HG03025 (cell line): ENCODE results near the gene SEZ6L2.
"Not testable (repeated sequence)": the region's sequence is repeated elsewhere in the genome, so short reads cannot be mapped to it uniquely, and the experiment has no call there.

Source experiments
- ATAC-seq: cut with Tn5 transposase; IDR thresholded peaks from one replicate; pipeline ENCODE4 v1.9.1; 2021; ENCODE audit warnings: mild to moderate bottlenecking, moderate library complexity; ENCODE audit not compliant: unreplicated experiment, low FRiP score

Gene SEZ6L2

DNA sequence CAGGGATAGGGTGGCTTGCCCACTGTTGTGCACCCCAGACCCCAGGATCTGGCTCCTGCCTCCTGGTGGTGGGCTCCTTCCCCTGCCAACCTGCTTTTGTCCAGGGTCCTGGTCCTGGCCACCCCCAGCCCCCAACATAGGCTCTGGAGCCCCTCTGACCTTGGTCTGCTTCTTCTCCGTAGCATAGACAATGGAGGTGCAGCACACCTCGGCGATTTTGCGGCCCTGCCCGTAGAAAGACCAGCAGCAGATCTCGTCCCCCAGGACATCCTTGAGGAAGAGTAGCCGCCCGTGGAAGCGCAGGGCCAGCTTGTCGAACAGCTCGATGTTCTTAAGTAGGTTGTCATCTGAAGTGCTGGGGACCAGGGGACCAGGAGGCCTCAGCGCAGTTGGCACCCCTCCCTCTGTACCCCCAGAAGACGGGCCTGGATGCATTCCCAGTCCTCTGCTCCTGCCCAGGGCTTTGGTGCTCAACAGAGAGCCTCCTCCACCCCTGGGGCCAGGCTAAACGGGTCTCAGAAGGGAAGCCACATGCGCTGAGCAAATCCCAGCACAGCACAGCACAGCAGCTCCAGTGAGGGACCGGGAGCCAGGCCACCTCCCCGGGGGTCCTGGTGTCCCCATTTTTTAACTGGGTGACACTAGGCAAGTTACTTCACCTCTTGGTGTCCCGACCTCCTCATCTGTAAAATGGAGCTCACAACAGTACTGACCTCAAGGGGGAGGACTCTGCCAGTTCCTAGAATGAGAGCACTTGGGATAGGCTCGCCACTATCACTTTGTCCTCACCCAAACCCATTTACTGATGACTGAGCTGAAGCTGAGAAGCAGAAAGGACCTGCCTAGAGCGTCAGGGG lies 11.7 kb upstream of the SEZ6L2 start:
- ATAC-seq: no peak

DNA sequence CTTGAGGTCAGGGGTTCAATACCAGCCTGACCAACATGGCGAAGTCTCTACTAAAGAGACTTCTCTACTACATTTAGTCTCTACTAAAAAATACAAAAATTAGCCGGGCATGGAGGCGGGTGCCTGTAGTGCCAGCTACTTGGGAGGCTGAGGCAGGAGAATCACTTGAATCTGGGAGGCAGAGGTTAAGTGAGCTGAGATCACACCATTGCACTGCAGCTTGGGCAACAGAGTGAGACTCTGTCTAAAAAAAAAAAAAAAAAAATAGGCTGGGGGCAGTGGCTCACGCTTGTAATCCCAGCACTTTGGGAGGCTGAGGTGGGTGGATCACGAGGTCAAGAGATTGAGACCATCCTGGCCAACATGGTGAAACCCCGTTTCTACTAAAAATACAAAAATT lies 10.5 kb upstream of the SEZ6L2 start:
- not testable (repeated sequence) for ATAC-seq

- no peak for ATAC-seq
These were observed 10.0 kb upstream of the SEZ6L2 start for GRCh38 chr16:29909391-29909790.

GRCh38 chr16:29908719-29909220 lies 9.4 kb upstream of the SEZ6L2 start:
- no peak for ATAC-seq

- ATAC-seq: no peak
These were observed 8.6 kb upstream of the SEZ6L2 start for GRCh38 chr16:29907973-29908372.

GRCh38 chr16:29906520-29907244 lies 7.3 kb upstream of the SEZ6L2 start:
- no peak for ATAC-seq

DNA sequence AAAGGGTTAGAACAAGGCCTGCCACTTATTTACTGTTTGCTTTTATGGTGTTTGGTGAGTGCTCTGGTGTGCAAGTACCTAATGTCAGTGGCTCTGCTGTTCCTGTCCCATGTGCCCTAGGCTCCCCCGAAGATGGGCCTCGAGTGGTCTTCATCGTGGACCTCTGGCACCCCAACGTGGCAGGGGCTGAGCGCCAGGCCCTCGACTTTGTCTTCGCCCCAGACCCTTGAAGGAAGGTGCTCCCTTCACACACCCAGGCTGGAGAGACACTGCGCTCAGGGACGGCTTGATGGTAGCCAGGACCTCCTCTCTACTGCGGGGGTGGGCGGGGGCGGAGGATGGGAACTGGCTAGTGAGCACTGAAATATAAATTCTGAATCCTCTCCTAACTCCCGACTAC lies 6.3 kb upstream of the SEZ6L2 start:
- ATAC-seq: no peak

DNA sequence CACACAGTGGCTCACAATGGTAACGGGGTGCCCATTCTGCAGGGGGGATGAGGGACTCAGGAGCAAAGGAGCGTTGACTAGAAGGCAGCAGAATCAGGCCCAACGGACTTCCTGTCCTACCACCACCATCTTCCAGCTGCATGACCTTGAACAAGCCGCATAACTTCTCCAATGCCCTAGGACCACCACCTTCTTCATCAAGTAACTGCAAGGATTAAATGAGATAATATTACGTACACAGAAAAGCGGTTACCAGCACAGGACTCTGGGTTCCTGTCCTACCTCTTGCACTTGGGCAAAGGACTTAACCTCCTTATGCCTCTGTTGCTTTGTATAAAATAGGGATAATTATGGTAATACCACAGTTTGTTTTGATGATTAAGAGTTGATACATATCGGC lies 5.6 kb upstream of the SEZ6L2 start:
- ATAC-seq: no peak

DNA sequence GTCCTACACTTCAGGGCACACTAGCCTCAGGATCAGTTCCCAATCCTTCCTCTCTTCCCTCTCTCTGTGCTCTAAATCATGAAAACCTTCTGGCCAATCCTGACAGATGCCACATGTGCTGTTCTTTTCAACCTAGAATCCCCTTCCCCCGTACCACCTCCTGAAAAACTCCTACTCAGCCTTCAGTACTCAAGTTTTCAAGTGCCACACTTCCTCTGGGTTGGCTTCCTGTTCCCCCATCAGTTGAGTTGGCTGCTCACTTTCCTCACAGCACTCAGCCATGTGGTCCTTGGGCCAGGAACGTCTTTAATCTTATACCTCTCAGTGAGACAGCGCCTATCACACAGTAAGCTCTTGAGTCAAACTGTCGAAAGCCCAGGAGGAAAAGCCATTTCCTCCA lies 4.2 kb upstream of the SEZ6L2 start:
- ATAC-seq: no peak

GRCh38 chr16:29901607-29901945 lies 2.2 kb upstream of the SEZ6L2 start:
- no peak for ATAC-seq

- ATAC-seq: no peak
These were observed 1.7 kb upstream of the SEZ6L2 start for GRCh38 chr16:29900888-29901606.

GRCh38 chr16:29900102-29900887 lies 945 bp upstream of the SEZ6L2 start, which contains the start of gene ASPHD1:
Gene ASPHD1 (plus strand): TSS chr16:29900488. CDS start chr16:29900972, 484 bp downstream.
- peak; percentile 50 for ATAC-seq

GRCh38 chr16:29898804-29899515 lies 390 bp downstream of the SEZ6L2 start:
- ATAC-seq: no peak

DNA sequence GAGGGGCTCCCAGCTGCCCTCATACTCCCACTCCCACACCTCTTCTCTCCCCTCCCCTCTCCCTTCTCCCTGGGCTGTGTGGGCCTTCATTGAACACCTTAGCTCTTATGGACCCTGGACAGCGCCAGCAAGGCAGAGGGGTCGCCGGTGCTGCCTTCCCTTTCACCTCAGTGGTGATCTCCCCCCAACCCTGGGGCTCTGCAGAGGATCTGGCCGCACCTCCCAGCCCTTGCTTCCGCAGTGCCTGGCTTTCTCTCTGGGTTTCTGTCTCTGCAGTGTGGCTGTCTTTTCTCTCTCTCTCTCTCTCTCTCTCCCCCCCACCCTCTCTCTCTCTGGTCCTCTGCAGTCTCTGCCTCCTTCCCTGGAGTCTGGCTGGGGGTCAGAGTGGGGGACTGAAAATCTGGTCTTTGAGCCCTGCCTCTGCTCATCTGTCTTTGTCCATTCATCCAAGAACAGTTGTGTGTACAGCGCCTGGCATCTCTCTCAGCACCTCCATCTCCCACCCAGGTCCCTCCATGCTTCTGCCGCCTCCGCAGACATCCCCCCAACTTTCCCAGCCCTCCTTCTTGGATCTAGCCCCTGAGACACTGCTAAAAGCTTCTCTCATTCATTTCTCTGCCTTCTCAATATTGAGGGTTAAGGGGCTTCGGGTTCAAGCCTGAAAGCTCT lies 1.1 kb downstream of the SEZ6L2 start:
- no peak for ATAC-seq

GRCh38 chr16:29897333-29897732 lies 2.0 kb downstream of the SEZ6L2 start:
- no peak for ATAC-seq

DNA sequence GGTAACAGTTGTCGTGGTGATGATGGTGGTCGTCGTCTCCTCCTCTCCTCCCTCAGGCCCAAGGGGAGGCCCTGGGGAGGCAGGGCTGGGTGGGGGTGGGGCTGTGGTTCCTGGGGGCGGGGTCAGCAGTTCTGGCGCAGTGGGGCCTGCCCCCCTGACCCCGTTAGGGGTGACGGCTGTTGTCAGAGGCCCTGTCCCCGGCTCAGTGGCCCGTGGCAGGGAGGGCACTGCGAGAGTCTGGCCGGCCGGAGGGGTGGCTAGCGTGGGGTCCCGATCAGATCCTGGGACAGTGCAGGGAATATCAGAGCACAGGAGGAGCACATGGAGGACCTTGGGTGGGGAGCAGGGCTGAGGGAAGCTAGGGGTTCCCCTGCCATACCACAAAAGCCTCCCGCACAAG lies 2.5 kb downstream of the SEZ6L2 start:
- ATAC-seq: no peak

GRCh38 chr16:29894352-29894751 lies 5.0 kb downstream of the SEZ6L2 start:
- no peak for ATAC-seq

GRCh38 chr16:29893553-29893952 lies 5.8 kb downstream of the SEZ6L2 start:
- ATAC-seq: no peak

DNA sequence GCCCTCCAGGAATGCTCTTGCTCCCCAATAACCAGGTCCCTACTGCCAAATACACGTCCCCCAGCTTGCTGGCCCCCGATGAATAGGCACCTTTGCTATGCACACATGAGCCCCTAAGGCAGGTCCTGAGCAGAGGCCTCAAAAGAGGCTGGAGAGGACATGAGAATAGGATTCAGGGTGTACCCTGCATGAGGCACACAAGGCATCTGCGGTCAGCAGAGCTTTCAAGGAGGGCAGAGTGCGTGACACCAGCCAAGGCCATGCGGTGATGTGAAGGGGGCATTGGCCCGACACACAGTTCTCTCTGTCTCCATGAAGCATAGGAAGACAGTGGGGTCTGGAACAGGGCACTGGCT lies 6.9 kb downstream of the SEZ6L2 start:
- ATAC-seq: no peak
